GM21786 (cell line): ENCODE results near the gene NOP53.
"Not testable (repeated sequence)": the region's sequence is repeated elsewhere in the genome, so short reads cannot be mapped to it uniquely, and the experiment has no call there.

Experiments
- ATAC-seq: cut with Tn5 transposase; IDR thresholded peaks from one replicate; pipeline ENCODE4 v1.9.1; 2021; ENCODE audit not compliant: unreplicated experiment

NOP53 gene

DNA sequence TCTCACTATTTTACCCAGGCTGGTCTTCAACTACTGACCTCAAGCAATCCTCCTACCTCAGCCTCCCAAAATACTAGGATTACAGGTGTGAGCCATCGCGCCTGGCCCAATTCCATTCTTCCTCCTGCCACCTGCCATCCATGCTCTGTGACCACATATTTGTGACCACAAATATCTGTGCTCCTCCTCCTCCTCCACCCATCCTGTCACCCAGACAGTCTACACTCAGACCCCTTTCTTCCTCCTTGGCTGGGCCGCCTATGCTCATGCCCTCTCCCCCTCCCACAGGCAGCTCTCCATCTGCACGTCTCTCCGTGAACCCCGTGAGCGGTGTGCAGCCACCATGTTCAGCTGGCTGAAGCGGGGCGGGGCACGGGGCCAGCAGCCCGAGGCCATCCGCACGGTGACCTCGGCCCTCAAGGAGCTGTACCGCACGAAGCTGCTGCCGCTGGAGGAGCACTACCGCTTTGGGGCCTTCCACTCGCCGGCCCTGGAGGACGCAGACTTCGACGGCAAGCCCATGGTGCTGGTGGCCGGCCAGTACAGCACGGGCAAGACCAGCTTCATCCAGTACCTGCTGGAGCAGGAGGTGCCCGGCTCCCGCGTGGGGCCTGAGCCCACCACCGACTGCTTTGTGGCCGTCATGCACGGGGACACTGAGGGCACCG is 28.9 kb upstream of the NOP53 start:
- ATAC-seq: no peak

- not testable (repeated sequence) for ATAC-seq
Measured at GRCh38 chr19:47718415-47719046, 26.8 kb upstream of the NOP53 start.

DNA sequence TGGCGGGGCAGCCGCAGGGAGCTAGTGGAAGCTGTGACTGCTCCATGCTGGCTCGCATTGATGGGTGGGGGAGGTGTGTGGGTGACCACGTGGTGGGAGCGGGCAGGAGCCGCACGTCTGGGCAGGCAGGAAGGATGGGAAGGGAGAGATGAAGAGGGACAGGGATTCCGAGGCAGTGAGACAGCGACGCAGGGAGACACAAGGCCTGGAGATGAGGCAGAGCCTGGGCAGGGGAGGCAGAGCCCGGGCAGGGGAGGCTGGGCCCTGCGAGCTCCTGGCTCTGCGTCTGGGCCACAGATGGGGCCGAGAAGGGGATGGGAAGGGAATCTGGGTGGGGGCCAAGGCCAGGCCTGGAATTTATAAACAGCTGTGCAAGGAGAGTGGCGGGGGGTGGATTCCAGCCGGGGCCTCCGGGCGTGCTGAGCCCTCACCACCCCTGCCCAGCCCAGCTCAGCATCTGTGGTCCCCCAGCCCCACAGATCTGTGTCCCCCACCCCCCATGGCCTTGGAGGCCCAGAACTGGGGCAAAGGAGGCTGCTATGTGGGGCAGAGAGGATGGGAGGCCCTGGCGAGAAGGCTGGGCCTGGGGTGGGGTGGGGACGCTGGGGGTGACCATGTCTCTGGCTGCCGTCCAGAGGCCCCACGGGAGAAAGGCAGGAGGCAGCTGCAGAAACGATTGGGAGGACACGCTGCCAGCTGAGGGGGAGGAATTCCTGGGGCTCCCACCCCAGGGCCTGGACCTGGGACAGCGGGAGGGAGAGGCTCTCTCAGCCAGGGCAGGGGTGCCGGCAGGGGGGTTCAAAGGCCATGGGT is 26.1 kb upstream of the NOP53 start:
- no peak for ATAC-seq

- no peak for ATAC-seq
Measured at GRCh38 chr19:47720669-47721422, 24.5 kb upstream of the NOP53 start.

DNA sequence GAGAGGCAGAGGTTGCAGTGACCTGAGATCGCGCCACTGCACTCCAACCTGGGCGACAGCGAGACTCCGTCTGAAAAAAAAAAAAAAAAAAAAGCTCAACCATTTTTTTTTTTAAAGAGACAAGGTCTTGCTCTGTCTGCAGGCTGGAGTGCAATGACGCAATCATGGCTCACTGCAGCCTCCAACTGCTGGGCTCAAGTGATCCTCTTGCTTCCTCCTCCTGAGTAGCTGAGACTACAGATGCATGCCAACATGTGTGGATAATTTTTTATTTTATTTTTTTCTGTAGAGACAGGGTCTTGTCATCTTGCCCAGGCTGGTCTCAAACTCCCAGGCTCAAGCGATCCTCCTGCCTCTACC is 21.8 kb upstream of the NOP53 start:
- no peak for ATAC-seq

- ATAC-seq: no peak
Measured at GRCh38 chr19:47725759-47726401, 19.5 kb upstream of the NOP53 start.

GRCh38 chr19:47726467-47726866 is 18.9 kb upstream of the NOP53 start:
- no peak for ATAC-seq

- not testable (repeated sequence) for ATAC-seq
Measured at GRCh38 chr19:47728295-47728694, 17.1 kb upstream of the NOP53 start.

- no peak for ATAC-seq
Measured at GRCh38 chr19:47729468-47729798, 15.9 kb upstream of the NOP53 start.

- no peak for ATAC-seq
Measured at GRCh38 chr19:47729799-47730520, 15.4 kb upstream of the NOP53 start.

DNA sequence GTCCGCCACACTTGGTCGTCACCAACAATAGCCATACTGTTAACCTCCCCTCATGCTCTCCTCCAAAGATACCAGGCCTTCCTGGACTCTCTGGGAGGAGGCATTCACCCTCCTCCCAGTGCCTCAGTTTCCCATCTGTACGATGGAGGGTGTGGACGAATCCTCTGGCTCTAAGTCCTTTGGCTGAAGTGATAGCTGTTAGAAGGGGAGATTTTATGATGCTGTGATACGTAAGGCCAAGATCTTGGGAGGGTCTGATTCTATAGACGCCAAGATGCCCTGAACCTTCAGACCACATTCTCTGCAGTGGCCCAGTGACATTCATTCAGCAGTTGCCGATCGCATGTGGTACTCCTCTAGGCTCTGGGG is 14.8 kb upstream of the NOP53 start:
- no peak for ATAC-seq

GRCh38 chr19:47730910-47731309 is 14.4 kb upstream of the NOP53 start:
- no peak for ATAC-seq

DNA sequence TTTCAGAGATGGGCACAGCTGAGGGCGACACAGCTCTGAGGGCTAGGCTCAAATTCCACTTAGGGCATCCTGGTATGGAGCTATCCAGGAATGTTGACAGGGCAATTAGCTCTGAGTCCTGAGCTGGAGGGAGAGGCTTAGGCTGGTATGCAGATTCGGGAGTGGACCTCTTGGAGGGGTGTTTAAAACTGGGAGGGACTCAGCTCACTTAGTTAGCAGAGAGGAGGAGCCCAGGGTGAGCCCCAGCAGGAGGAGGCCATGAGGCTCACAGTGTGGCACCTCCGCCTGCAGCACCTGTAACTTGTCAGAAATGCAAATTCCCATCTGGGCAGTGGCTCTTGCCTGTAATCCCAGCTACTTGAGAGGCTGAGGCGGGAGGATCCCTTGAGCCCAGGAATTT is 10.2 kb upstream of the NOP53 start:
- ATAC-seq: no peak

GRCh38 chr19:47740866-47741519 is 4.4 kb upstream of the NOP53 start:
- no peak for ATAC-seq

GRCh38 chr19:47741544-47742140 is 3.7 kb upstream of the NOP53 start:
- no peak for ATAC-seq

DNA sequence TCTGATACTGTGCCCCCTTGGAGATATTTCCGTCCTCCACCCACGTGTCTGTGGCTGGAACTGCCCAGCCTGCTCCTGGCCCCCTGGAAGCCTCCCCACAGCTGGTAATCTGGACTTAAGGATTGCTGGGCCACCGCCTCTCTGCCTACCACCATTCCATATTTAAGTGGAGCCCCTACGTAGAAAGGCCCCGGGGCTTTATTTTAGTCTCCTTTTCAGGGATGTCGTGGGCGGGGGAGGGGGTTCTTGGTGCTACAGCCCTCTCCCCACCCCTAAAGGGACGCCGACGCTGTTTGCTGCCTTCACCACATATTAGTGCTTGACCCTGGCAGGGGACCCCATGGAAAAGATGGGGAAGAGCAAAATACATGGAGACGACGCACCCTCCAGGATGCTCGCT is 2.7 kb upstream of the NOP53 start:
- ATAC-seq: no peak

- not testable (repeated sequence) for ATAC-seq
Measured at GRCh38 chr19:47746129-47746528, 783 bp downstream of the NOP53 start.

DNA sequence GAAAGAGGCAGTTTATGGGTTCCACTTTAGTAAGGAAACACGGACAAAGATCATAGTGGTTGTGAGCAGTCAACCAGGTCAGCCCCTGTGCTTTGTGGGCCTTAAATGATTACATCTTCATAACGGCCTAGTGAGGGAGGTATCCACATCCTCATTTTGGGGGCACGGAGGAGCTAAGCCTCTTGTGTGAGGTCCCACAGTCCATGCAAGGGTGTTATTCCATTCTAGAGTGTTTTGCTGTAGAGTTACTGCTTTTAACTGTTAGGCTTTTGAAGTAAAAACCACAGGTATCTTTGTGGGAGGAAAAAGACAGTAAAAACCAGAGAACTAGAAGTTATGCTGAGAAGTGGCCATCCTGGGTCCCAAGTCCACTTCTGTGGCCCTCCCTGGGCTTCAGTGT is 4.0 kb downstream of the NOP53 start:
- no peak for ATAC-seq

DNA sequence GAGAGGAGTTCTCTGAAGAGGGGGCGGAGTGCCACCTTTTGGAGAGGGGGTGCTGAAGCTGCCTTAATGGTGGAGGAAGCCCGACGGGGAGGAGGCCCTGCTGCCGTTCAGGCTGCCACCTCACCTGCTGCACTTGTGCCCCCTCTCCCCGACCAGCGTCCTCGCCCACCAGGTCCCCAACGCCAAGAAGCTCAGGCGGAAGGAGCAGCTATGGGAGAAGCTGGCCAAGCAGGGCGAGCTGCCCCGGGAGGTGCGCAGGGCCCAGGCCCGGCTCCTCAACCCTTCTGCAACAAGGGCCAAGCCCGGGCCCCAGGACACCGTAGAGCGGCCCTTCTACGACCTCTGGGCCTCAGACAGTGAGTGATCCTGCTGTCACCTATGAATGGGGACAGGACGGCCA is 5.4 kb downstream of the NOP53 start:
- ATAC-seq: no peak
